Karpas-422 (cell line): Measurements from ENCODE around the gene KIF9. TPM values are rescaled to one million over a fixed set of nuclear protein-coding genes. Genes with fewer than 3 reads are reported as not detected.
"Not testable (repeated sequence)": the region's sequence is repeated elsewhere in the genome, so short reads cannot be mapped to it uniquely, and the experiment has no call there.

Source experiments
- DNase-seq: peaks from one replicate; pipeline ENCODE4 v3.0.0-alpha.2; 2015
- H2AFZ ChIP-seq: fragments of 200-600 bp; sonication (generic); 2 replicates; pipeline ENCODE4 v1.6.1; 2014; ENCODE audit warnings: antibody characterized with exemption, low read length, mixed read lengths
- H3K27ac ChIP-seq: fragments of 200-600 bp; sonication (generic); 2 replicates; pipeline ENCODE4 v1.5.1; 2014; ENCODE audit warnings: mild to moderate bottlenecking, low read length, moderate library complexity
- H3K27me3 ChIP-seq: fragments of 200-600 bp; sonication (generic); 2 replicates; pipeline ENCODE4 v1.6.1; 2014; ENCODE audit warnings: low read length, mixed read lengths
- H3K36me3 ChIP-seq: fragments of 200-600 bp; sonication (generic); 2 replicates; pipeline ENCODE4 v1.6.1; 2014; ENCODE audit warnings: low read length, mixed read lengths; ENCODE audit not compliant: insufficient read depth
- H3K4me1 ChIP-seq: fragments of 200-600 bp; sonication (generic); 2 replicates; pipeline ENCODE4 v1.6.1; 2014; ENCODE audit warnings: mild to moderate bottlenecking, low read length, mixed read lengths
- H3K4me2 ChIP-seq: fragments of 200-600 bp; sonication (generic); 2 replicates; pipeline ENCODE4 v1.6.1; 2014; ENCODE audit warnings: low read length, low read depth, mild to moderate bottlenecking; ENCODE audit not compliant: poor library complexity, severe bottlenecking
- H3K4me3 ChIP-seq: fragments of 200-600 bp; sonication (generic); 2 replicates; pipeline ENCODE4 v1.5.1; 2014; ENCODE audit warnings: mild to moderate bottlenecking, antibody characterized with exemption, low read length, mixed read lengths
- H3K79me2 ChIP-seq: fragments of 200-600 bp; sonication (generic); 2 replicates; pipeline ENCODE4 v1.6.1; 2014; ENCODE audit warnings: mild to moderate bottlenecking, low read length, mixed read lengths
- H3K9ac ChIP-seq: fragments of 200-600 bp; sonication (generic); 2 replicates; pipeline ENCODE4 v1.6.0; 2014; ENCODE audit warnings: low read length
- H3K9me2 ChIP-seq: fragments of 200-600 bp; sonication (generic), shearing (Covaris generic); replicated peaks from 2 replicates; pipeline ENCODE4 v1.6.0; 2014; ENCODE audit warnings: mild to moderate bottlenecking, low read length, moderate library complexity; ENCODE audit not compliant: insufficient read depth
- H3K9me3 ChIP-seq: fragments of 300-700, 200-600 bp; sonication (generic); 2 replicates; pipeline ENCODE4 v1.6.1; 2014; ENCODE audit warnings: low read length, mixed read lengths
- H4K20me1 ChIP-seq: fragments of 200-600 bp; sonication (generic); 2 replicates; pipeline ENCODE4 v1.6.1; 2014; ENCODE audit warnings: mild to moderate bottlenecking, antibody characterized with exemption, low read length, low read depth; ENCODE audit not compliant: insufficient read depth
- total RNA-seq: library from RNA; depleted of rRNA; stranded (reverse); fragments of >200 nt; shearing (Covaris generic); gene quantifications from 2 replicates; pipeline ENCODE4 v1.2.3, GENCODE V29; 2014; ENCODE audit warnings: low replicate concordance

Gene KIF9
- total RNA-seq, 1 experiment from 2014 or later = 8.3 TPM

GRCh38 chr3:47238017-47238416 lies 44.6 kb downstream of the KIF9 start:
- H4K20me1 ChIP-seq = no peaks in the 10 kb centered on the region
- no peak overlapping the region for H3K4me3 ChIP-seq
- H3K9ac ChIP-seq = no peak overlapping the region
- H3K9me2 ChIP-seq = no peaks in the 10 kb centered on the region
- H3K4me2 ChIP-seq = no peak overlapping the region
- no peak overlapping the region for H2AFZ ChIP-seq
- no peaks in the 10 kb centered on the region for H3K27me3 ChIP-seq
- no peaks in the 10 kb centered on the region for H3K36me3 ChIP-seq
- no peaks in the 10 kb centered on the region for H3K79me2 ChIP-seq
- H3K27ac ChIP-seq = no peak overlapping the region
- no peak for DNase-seq
- H3K9me3 ChIP-seq = no peaks in the 10 kb centered on the region
- no peaks in the 10 kb centered on the region for H3K4me1 ChIP-seq

GRCh38 chr3:47228088-47228487 lies 54.5 kb downstream of the KIF9 start:
- Histone ChIP-seq H3K9me3 (no peaks in the 10 kb centered on the region), H3K9ac (peak overlapping the region; percentile 55), H3K4me2 (peak overlapping the region; percentile 56), H3K4me3 (peak overlapping the region; percentile 43), H3K9me2 (no peaks in the 10 kb centered on the region), H3K27ac (peak overlapping the region; percentile 45; the same call in 1 of the 2 replicates), H3K4me1 (peaks cover 40% of the 10 kb centered on the region), H3K79me2 (no peaks in the 10 kb centered on the region), H3K27me3 (no peaks in the 10 kb centered on the region), H2AFZ (peak overlapping the region; percentile 77), H4K20me1 (no peaks in the 10 kb centered on the region), H3K36me3 (no peaks in the 10 kb centered on the region)
- peak; percentile 55 for DNase-seq

GRCh38 chr3:47227678-47228077 lies 54.9 kb downstream of the KIF9 start:
- Histone ChIP-seq H3K9ac (peak overlapping the region; percentile 55), H2AFZ (peak overlapping the region; percentile 77), H3K79me2 (no peaks in the 10 kb centered on the region), H3K9me2 (no peaks in the 10 kb centered on the region), H3K27me3 (no peaks in the 10 kb centered on the region), H3K9me3 (no peaks in the 10 kb centered on the region), H4K20me1 (no peaks in the 10 kb centered on the region), H3K4me3 (peak overlapping the region; percentile 43), H3K27ac (peak overlapping the region; percentile 45; the same call in 1 of the 2 replicates), H3K4me1 (peaks cover 40% of the 10 kb centered on the region), H3K4me2 (peak overlapping the region; percentile 56), H3K36me3 (no peaks in the 10 kb centered on the region)
- DNase-seq = peak; percentile 79

- Histone ChIP-seq H3K27me3 (no peaks in the 10 kb centered on the region), H3K9me2 (no peaks in the 10 kb centered on the region), H3K4me1 (peaks cover 40% of the 10 kb centered on the region), H3K4me2 (no peak overlapping the region), H3K27ac (no peak overlapping the region), H2AFZ (no peak overlapping the region), H3K36me3 (no peaks in the 10 kb centered on the region), H4K20me1 (no peaks in the 10 kb centered on the region), H3K9me3 (no peaks in the 10 kb centered on the region), H3K4me3 (no peak overlapping the region), H3K79me2 (no peaks in the 10 kb centered on the region), H3K9ac (no peak overlapping the region)
- DNase-seq = peak; percentile 58
Measured at GRCh38 chr3:47225310-47225906, 57.2 kb downstream of the KIF9 start.

- H3K4me2 ChIP-seq = no peak overlapping the region
- no peak overlapping the region for H3K27ac ChIP-seq
- H2AFZ ChIP-seq = no peak overlapping the region
- no peaks in the 10 kb centered on the region for H3K79me2 ChIP-seq
- no peaks in the 10 kb centered on the region for H3K36me3 ChIP-seq
- H4K20me1 ChIP-seq = no peaks in the 10 kb centered on the region
- no peaks in the 10 kb centered on the region for H3K9me3 ChIP-seq
- no peaks in the 10 kb centered on the region for H3K27me3 ChIP-seq
- H3K4me1 ChIP-seq = peaks cover 29% of the 10 kb centered on the region
- no peak overlapping the region for H3K4me3 ChIP-seq
- no peak overlapping the region for H3K9ac ChIP-seq
- no peak for DNase-seq
- H3K9me2 ChIP-seq = no peaks in the 10 kb centered on the region
Measured at GRCh38 chr3:47223755-47224154, 58.8 kb downstream of the KIF9 start.

- no peak overlapping the region for H3K4me3 ChIP-seq
- no peaks in the 10 kb centered on the region for H3K79me2 ChIP-seq
- H3K4me1 ChIP-seq = peaks cover 10% of the 10 kb centered on the region
- no peaks in the 10 kb centered on the region for H3K9me2 ChIP-seq
- no peaks in the 10 kb centered on the region for H3K9me3 ChIP-seq
- no peaks in the 10 kb centered on the region for H3K27me3 ChIP-seq
- no peak overlapping the region for H3K4me2 ChIP-seq
- H2AFZ ChIP-seq = no peak overlapping the region
- H3K36me3 ChIP-seq = no peaks in the 10 kb centered on the region
- H3K27ac ChIP-seq = no peak overlapping the region
- no peak overlapping the region for H3K9ac ChIP-seq
- H4K20me1 ChIP-seq = no peaks in the 10 kb centered on the region
- no peak for DNase-seq
Measured at GRCh38 chr3:47221798-47222197, 60.8 kb downstream of the KIF9 start.

- Histone ChIP-seq H3K9ac (no peak overlapping the region), H3K9me2 (no peaks in the 10 kb centered on the region)
Measured at GRCh38 chr3:47210863-47211405, 71.7 kb downstream of the KIF9 start.

GRCh38 chr3:47206022-47206421 lies 76.6 kb downstream of the KIF9 start:
- H3K36me3 ChIP-seq, H3K4me2 ChIP-seq, H3K9me2 ChIP-seq, H4K20me1 ChIP-seq, H3K9me3 ChIP-seq, H3K9ac ChIP-seq, H3K27me3 ChIP-seq, H3K4me3 ChIP-seq, H3K79me2 ChIP-seq, DNase-seq, H3K27ac ChIP-seq, H2AFZ ChIP-seq: not testable (repeated sequence)
- H3K4me1 ChIP-seq = peaks cover 15% of the 10 kb centered on the region

More at GRCh38 chr3:47210863-47211405, 71.7 kb downstream of the KIF9 start:
- H3K79me2 ChIP-seq = no peaks in the 10 kb centered on the region
- H3K36me3 ChIP-seq = no peaks in the 10 kb centered on the region
- no peaks in the 10 kb centered on the region for H3K27me3 ChIP-seq
- no peak for DNase-seq
- H4K20me1 ChIP-seq = no peaks in the 10 kb centered on the region
- no peak overlapping the region for H3K4me2 ChIP-seq
- H3K9me3 ChIP-seq = no peaks in the 10 kb centered on the region
- no peak overlapping the region for H3K4me3 ChIP-seq
- H2AFZ ChIP-seq = no peak overlapping the region
- no peaks in the 10 kb centered on the region for H3K4me1 ChIP-seq
- no peak overlapping the region for H3K27ac ChIP-seq
